ENCODE results near the gene ANKRD44. TPM values are rescaled to one million over a fixed set of nuclear protein-coding genes. Genes with fewer than 3 reads are reported as not detected.

The ANKRD44 gene
- total RNA-seq, 4 donors from 2014 or later, result 1.8 to 6.3 (median 3.0) TPM

DNA sequence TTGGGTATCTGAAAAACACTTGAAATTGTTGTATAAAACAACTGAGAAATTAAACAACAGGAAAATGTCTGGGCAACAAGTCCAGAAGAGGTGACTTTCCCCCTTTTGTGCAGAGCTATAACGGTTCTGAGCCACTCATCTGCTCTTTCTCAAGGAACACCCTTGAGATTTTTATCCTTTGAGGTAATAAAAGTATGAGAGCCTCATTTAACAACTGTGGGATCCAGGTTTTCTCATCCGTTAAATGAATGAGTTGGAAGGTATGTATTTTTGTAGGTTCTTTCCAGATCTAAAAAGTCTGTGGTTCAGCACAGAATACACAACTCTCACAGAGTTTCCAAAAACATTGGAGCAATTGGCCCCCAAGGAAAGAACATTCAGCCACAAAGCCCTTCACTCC is 93.0 kb downstream of the ANKRD44 start:
- H3K4me3 ChIP-seq, result no peak overlapping the region
- H3K4me1 ChIP-seq, result peaks cover 0 to 4% of the 10 kb centered on the region in 2 donors
- ATAC-seq, result no peak
- no peak for TF ChIP-seq POLR2A (IDR thresholded peaks at IDR 0.05)
- TF ChIP-seq, protein P1, sequence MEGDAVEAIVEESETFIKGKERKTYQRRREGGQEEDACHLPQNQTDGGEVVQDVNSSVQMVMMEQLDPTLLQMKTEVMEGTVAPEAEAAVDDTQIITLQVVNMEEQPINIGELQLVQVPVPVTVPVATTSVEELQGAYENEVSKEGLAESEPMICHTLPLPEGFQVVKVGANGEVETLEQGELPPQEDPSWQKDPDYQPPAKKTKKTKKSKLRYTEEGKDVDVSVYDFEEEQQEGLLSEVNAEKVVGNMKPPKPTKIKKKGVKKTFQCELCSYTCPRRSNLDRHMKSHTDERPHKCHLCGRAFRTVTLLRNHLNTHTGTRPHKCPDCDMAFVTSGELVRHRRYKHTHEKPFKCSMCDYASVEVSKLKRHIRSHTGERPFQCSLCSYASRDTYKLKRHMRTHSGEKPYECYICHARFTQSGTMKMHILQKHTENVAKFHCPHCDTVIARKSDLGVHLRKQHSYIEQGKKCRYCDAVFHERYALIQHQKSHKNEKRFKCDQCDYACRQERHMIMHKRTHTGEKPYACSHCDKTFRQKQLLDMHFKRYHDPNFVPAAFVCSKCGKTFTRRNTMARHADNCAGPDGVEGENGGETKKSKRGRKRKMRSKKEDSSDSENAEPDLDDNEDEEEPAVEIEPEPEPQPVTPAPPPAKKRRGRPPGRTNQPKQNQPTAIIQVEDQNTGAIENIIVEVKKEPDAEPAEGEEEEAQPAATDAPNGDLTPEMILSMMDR (IDR thresholded peaks at IDR 0.05 in 4 of 5, conservative IDR thresholded peaks at IDR 0.05 in 1 of 5), result no peak
- no peak overlapping the region for H3K27ac ChIP-seq
- H3K27me3 ChIP-seq, result no peaks in the 10 kb centered on the region
- no peak for DNase-seq
- intact Hi-C loops (cut with DNase I; ENCODE audit: low total_unique reads), result no loop called here
- H3K36me3 ChIP-seq, result no peaks in the 10 kb centered on the region
- in situ Hi-C loops (cut with MboI; ENCODE audit: low sequenced_read_pairs in 4 of 4), result no loop called here
- H3K9me3 ChIP-seq, result no peaks in the 10 kb centered on the region

DNA sequence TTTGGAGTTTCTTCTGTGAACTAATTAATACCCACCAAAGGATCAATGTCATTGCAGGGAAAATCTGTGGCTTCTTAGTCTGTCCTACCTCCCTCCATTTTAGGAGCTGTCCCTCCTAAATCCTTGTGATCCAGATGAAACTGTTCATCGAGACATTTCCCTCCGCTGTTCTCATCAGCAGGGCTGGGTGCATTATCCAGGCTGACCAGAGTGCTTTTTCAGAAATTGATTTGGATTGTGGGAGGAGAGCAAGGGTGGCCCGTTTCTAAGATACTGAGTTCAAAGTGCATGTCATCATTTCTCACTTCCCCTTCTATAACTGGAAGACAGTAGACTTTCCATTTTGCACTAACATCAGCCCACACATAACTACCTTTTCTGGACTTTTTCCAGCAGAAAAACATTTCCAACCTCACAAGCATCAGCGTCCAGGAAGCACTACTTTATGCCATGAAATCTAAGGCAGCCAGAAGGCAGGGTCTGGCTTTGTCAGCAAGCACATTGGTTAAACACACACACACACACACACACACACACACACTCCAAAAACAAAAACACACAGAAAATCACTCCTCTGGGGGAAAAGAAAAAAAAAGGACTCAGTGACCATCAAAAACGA is 94.1 kb downstream of the ANKRD44 start:
- H3K27ac ChIP-seq, result no peak overlapping the region
- no peak for DNase-seq
- H3K4me1 ChIP-seq, result peaks cover 0 to 4% of the 10 kb centered on the region in 2 donors
- no peak for ATAC-seq
- H3K4me3 ChIP-seq, result no peak overlapping the region
- H3K9me3 ChIP-seq, result no peaks in the 10 kb centered on the region
- no peaks in the 10 kb centered on the region for H3K36me3 ChIP-seq
- no peaks in the 10 kb centered on the region for H3K27me3 ChIP-seq
- in situ Hi-C loops (cut with MboI; ENCODE audit: low sequenced_read_pairs in 4 of 4) (no loop called here), intact Hi-C loops (cut with DNase I; ENCODE audit: low total_unique reads) (no loop called here)
- TF ChIP-seq, protein P1 (IDR thresholded peaks at IDR 0.05 in 4 of 5, conservative IDR thresholded peaks at IDR 0.05 in 1 of 5), result no peak
- no peak for TF ChIP-seq POLR2A (IDR thresholded peaks at IDR 0.05)

DNA sequence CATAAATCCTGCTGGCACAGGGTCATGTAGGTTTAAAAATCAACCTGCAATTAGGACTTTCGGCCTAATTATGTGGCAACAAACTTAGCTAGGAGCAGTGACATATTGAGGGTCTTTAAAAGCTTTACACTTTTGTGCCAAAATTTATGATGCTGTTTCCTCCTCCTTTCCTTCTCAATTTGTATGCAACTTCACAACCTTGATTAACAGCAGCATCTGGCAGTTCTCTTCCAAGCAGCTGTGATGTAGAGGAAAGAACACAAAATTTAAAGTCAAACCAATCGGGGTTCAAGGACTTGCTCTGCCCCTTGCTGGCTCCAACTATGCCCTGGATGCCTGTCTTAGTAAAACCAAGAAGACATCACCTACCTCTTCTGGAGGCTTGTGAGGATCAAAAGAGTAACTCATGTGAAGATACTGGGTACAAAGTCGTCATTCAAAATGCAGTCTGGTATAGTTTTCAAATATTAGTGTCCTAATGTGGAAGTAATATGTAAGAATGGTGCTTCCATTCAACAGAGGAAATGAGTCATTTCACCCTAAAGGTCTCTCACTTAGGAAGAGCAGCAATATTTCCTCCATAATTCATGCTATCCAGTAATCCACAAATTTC is 94.7 kb downstream of the ANKRD44 start:
- Histone ChIP-seq H3K27ac (no peak overlapping the region), H3K27me3 (no peaks in the 10 kb centered on the region), H3K4me3 (no peak overlapping the region), H3K36me3 (no peaks in the 10 kb centered on the region), H3K4me1 (peaks cover 0 to 4% of the 10 kb centered on the region in 2 donors), H3K9me3 (no peaks in the 10 kb centered on the region)
- no peak for TF ChIP-seq POLR2A (IDR thresholded peaks at IDR 0.05)
- TF ChIP-seq, protein P1 (IDR thresholded peaks at IDR 0.05 in 4 of 5, conservative IDR thresholded peaks at IDR 0.05 in 1 of 5), result no peak
- in situ Hi-C loops (cut with MboI; ENCODE audit: low sequenced_read_pairs in 4 of 4) (no loop called here), intact Hi-C loops (cut with DNase I; ENCODE audit: low total_unique reads) (no loop called here)
- DNase-seq, result no peak
- ATAC-seq, result no peak

DNA sequence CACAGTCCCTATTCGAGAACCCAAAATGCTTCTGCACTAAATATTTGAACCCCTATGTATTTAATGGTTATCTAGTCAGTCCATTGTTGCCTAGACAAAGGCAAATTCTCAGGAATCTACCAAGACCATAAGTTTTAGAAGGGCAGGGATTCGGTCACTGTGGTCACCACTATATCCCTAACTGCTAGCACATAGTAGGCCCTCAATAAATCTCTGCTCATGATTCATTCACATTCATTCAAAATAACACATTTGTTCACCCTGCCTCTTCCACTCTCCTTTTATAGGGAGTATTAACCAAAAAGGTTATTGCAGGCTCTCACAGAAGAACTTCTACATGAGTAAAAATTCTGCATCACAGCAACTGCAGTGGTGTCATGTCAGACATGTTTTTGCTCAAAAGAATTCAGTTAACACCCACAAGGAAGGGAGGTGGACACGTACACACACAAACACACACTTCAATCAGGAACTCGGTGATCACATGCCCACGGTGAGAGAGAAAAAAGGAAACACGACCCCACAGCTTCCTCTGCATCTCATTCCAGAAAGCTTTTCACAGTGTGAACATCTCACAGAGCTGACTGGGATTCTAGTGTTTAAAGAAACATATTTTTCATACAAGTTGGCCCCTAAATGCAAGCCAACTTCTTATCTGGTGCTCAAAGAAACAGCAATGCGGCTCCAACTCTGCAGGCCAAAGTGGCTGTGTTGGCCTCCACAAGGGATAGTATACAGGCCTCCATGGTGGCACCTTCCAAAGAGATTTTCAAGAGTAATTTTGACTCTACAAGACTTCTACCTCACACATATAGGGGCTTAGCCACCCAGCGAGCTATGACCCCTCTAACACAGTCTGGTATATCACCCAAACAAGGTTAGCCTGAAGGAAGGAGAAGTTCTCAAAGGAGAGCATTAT is 98.0 kb downstream of the ANKRD44 start:
- DNase-seq (no peak), ATAC-seq (no peak)
- Histone ChIP-seq H3K27me3 (no peaks in the 10 kb centered on the region), H3K4me1 (peaks cover 3 to 10% of the 10 kb centered on the region in 2 donors), H3K27ac (no peak overlapping the region), H3K36me3 (no peaks in the 10 kb centered on the region), H3K9me3 (no peaks in the 10 kb centered on the region), H3K4me3 (no peak overlapping the region)
- TF ChIP-seq, protein P1 (IDR thresholded peaks at IDR 0.05 in 4 of 5, conservative IDR thresholded peaks at IDR 0.05 in 1 of 5), result no peak
- TF ChIP-seq POLR2A (IDR thresholded peaks at IDR 0.05), result no peak
- intact Hi-C loops (cut with DNase I; ENCODE audit: low total_unique reads) (no loop called here), in situ Hi-C loops (cut with MboI; ENCODE audit: low sequenced_read_pairs in 4 of 4) (no loop called here)

Data from gastrocnemius medialis (tissue), 4 donors.